Vagina (tissue), 2 donors: ENCODE data around the gene LAT. TPM values are rescaled to one million over a fixed set of nuclear protein-coding genes. Genes with fewer than 3 reads are reported as not detected.
"Not testable (repeated sequence)": the region's sequence is repeated elsewhere in the genome, so short reads cannot be mapped to it uniquely, and the experiment has no call there.

ENCODE experiments used
- DNase-seq, 2 donors: peaks; one replicate each; pipeline ENCODE4 v3.0.0-alpha.2; 2017; ENCODE audit errors: extremely low spot score in 2 of 2
- H3K27ac ChIP-seq: fragments of 200-600 bp; sonication (generic); one replicate; pipeline ENCODE4 v1.5.1; 2019
- H3K27me3 ChIP-seq: fragments of 200-600 bp; sonication (generic); one replicate; pipeline ENCODE4 v1.5.1; 2019
- H3K36me3 ChIP-seq, 2 donors: fragments of 200-600 bp; sonication (generic); one replicate each; pipeline ENCODE4 v1.5.1; 2017 to 2019
- H3K4me1 ChIP-seq: fragments of 200-600 bp; sonication (generic); one replicate; pipeline ENCODE4 v1.5.1; 2019
- H3K4me3 ChIP-seq, 2 donors: fragments of 200-600 bp; sonication (generic); 1 replicate in 1 of 2; 2 replicates in 1 of 2; pipeline ENCODE4 v1.5.1; 2016 to 2019
- H3K9me3 ChIP-seq: fragments of 200-600 bp; sonication (generic); one replicate; pipeline ENCODE4 v1.5.1; 2019
- POLR2A ChIP-seq, 2 donors: fragments of 450-650 bp; IDR thresholded peaks; one replicate each; pipeline ENCODE4 v1.6.1; 2017; ENCODE audit warnings: antibody characterized with exemption in 2 of 2, mild to moderate bottlenecking in 2 of 2, moderate library complexity in 2 of 2
- POLR2AphosphoS5 ChIP-seq, 2 donors: sonication (generic); formaldehyde crosslinking; IDR thresholded peaks; one replicate each; pipeline ENCODE4 v1.9.0; 2017; ENCODE audit warnings: antibody characterized with exemption in 2 of 2, mild to moderate bottlenecking in 2 of 2, low read depth in 1 of 2; ENCODE audit not compliant: insufficient read depth in 1 of 2
- intact Hi-C: fragments of 100-400 bp; cut with DNase I; formaldehyde crosslinking; loops from one replicate; pipeline ENCODE4 v1.15.1; 2023
- total RNA-seq: library from RNA; depleted of rRNA; stranded (reverse); fragments of >200 nt; gene quantifications from one replicate; pipeline ENCODE4 v1.2.3, GENCODE V29; 2016
- TF ChIP-seq, protein P1 (sequence below), 3 experiments: fragments of 450-650 bp in 2 of 3; fragments of 200-600 bp in 1 of 3; sonication (generic) in 1 of 3; IDR thresholded peaks; one replicate each; pipeline ENCODE4 v1.5.1; 2017 to 2019; ENCODE audit warnings: antibody characterized with exemption in 3 of 3, mild to moderate bottlenecking in 2 of 3, moderate library complexity in 2 of 3

The LAT gene
- total RNA-seq, 1 donor from 2014 or later, result 4.7 TPM

DNA sequence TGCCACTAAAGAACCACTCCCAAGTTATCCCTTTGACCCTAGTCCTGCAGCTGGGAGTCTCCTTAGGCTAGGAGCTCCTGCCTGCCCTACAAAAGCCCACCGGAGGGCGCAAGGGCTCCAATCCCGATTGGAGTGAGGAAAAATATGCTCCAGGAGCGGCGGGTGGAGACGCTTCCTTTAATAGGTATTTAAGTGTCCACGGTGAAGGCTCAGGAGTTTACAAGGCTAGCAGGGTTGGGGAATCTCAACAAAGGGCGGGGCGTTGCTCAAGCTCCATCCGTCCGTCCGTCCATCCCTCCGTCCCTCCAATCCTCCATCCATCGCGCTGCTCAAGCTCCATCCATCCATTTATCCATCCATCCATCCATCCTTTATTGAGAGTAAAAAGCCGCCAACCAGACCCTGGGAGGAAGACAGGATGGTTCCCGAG lies 10.8 kb upstream of the LAT start:
- no peak for DNase-seq
- H3K4me1 ChIP-seq, result peaks cover 28% of the 10 kb centered on the region
- no peaks in the 10 kb centered on the region for H3K27me3 ChIP-seq
- no peaks in the 10 kb centered on the region for H3K9me3 ChIP-seq
- H3K36me3 ChIP-seq, result peaks cover 0 to 9% of the 10 kb centered on the region in 2 donors
- intact Hi-C loops, result no loop called here
- H3K4me3 ChIP-seq, result peak overlapping the region; percentile 81 to 82
- TF ChIP-seq, protein P1, sequence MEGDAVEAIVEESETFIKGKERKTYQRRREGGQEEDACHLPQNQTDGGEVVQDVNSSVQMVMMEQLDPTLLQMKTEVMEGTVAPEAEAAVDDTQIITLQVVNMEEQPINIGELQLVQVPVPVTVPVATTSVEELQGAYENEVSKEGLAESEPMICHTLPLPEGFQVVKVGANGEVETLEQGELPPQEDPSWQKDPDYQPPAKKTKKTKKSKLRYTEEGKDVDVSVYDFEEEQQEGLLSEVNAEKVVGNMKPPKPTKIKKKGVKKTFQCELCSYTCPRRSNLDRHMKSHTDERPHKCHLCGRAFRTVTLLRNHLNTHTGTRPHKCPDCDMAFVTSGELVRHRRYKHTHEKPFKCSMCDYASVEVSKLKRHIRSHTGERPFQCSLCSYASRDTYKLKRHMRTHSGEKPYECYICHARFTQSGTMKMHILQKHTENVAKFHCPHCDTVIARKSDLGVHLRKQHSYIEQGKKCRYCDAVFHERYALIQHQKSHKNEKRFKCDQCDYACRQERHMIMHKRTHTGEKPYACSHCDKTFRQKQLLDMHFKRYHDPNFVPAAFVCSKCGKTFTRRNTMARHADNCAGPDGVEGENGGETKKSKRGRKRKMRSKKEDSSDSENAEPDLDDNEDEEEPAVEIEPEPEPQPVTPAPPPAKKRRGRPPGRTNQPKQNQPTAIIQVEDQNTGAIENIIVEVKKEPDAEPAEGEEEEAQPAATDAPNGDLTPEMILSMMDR (IDR thresholded peaks at IDR 0.05), result peak in 1 of 3 experiments; percentile 38
- TF ChIP-seq POLR2A (IDR thresholded peaks at IDR 0.05), result no peak
- peak overlapping the region; percentile 83 for H3K27ac ChIP-seq

DNA sequence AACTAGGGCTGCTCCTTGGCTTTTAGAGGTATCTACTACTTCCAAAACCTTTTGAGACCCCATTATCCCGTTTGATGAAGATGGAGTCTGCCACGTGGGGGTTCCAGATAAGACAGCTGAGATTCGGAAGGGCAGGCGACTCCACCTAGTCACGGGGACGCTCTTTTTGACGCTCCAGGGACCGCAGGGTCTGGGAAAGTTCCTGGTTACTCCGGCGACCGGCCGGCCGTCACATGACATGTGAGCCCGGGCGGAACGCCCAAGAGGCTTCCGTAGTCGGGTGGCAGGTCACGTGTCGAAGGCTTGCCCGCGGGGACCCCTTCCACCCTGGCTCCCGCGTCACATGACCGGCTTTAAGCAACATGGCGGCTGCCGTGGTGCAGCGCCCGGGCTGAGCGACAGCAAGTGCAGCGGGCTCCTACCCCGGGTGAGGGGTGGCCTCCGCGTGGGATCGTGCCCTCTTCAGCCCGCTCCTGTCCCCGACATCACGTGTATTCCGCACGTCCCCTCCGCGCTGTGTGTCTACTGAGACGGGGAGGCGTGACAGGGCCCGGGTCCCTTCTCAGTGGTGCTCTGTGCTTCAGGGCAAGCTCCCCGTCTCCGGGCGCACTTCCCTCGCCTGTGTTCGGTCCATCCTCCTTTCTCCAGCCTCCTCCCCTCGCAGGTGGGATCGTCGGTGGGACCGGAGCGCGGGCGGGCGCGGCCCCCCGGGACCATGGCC lies 10.3 kb upstream of the LAT start, which contains the start of gene SPNS1:
Gene SPNS1 (plus strand): TSS at position 342 of the 721 bp plus-strand sequence. CDS start 374 bp downstream, at position 716.
- peaks cover 0 to 11% of the 10 kb centered on the region in 2 donors for H3K36me3 ChIP-seq
- intact Hi-C loops, result no loop called here
- TF ChIP-seq, protein P1 (IDR thresholded peaks at IDR 0.05), result no peak
- peak; percentile 94 to 99 for TF ChIP-seq POLR2AphosphoS5 (IDR thresholded peaks at IDR 0.05; ENCODE audit: insufficient read depth in 1 of 2, low read depth in 1 of 2)

DNA sequence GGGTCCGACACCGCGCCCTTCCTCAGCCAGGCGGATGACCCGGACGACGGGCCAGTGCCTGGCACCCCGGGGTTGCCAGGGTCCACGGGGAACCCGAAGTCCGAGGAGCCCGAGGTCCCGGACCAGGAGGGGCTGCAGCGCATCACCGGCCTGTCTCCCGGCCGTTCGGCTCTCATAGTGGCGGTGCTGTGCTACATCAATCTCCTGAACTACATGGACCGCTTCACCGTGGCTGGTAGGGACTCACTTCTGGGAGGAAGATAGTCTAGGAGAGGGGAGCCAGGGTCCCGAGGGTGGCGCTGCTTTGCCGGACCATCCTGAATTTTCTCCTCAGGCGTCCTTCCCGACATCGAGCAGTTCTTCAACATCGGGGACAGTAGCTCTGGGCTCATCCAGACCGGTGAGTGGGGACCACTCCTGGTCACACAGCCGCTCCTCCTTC lies 9.7 kb upstream of the LAT start:
- H3K4me3 ChIP-seq, result peak overlapping the region; percentile 81 to 82
- H3K36me3 ChIP-seq, result peaks cover 0 to 11% of the 10 kb centered on the region in 2 donors
- H3K27me3 ChIP-seq, result no peaks in the 10 kb centered on the region
- intact Hi-C loops, result no loop called here
- TF ChIP-seq POLR2A (IDR thresholded peaks at IDR 0.05), result no peak
- TF ChIP-seq, protein P1 (IDR thresholded peaks at IDR 0.05), result no peak
- no peak for TF ChIP-seq POLR2AphosphoS5 (IDR thresholded peaks at IDR 0.05; ENCODE audit: insufficient read depth in 1 of 2, low read depth in 1 of 2)
- peak overlapping the region; percentile 83 for H3K27ac ChIP-seq
- H3K4me1 ChIP-seq, result peaks cover 28% of the 10 kb centered on the region
- no peaks in the 10 kb centered on the region for H3K9me3 ChIP-seq
- DNase-seq, result no peak

More for the DNA sequence above, 10.3 kb upstream of the LAT start, which contains the start of gene SPNS1:
- Histone ChIP-seq H3K4me1 (peaks cover 28% of the 10 kb centered on the region), H3K4me3 (peak within 1 kb of the TSS; percentile 81 to 82), H3K9me3 (no peaks in the 10 kb centered on the region), H3K27me3 (no peaks in the 10 kb centered on the region), H3K27ac (peak within 1 kb of the TSS; percentile 83)
- DNase-seq, result peak in 1 of 2 donors; percentile 97

DNA sequence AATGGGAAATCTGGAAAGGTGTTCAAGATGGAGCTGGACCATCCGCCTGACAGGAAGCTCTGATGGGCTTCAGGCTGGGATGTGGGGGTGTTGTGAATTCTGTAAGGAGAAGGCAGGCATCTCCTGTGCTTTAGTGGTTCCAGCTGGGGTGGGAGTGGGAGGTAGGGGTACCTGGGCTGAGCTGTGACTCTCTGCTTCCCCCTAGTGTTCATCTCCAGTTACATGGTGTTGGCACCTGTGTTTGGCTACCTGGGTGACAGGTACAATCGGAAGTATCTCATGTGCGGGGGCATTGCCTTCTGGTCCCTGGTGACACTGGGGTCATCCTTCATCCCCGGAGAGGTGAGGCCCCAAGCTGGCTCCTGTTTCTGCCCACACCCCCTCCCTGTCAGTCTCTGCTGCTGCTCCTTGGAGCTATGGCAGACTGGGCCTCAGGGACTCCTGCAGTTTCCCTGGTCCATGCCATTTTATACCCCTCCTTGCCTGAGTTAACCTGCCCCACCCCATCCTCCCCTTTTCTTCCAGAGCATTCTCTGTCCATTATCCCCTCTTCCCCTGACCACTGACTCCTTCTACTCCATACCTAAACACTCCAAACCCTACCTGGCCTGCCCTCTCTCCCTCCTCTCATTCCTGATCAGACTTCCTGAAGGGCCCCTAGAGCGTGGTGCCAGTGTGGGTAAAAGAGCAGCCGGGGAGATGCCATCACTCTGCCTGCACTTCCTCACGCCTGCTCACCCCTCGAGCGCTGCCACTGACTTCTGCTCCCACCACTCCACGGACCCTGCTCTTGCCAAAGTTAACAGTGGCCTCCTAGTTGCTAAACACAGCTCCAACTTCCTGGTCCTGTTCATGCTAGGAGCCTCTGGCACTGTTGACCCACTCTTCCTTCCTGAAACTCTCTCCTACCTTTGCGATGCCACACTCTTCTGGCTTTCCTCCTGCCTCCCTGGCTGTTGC lies 6.9 kb upstream of the LAT start:
- Histone ChIP-seq H3K4me1 (peaks cover 28% of the 10 kb centered on the region), H3K27ac (no peak overlapping the region), H3K4me3 (no peak overlapping the region), H3K36me3 (peaks cover 0 to 39% of the 10 kb centered on the region in 2 donors), H3K9me3 (no peaks in the 10 kb centered on the region), H3K27me3 (no peaks in the 10 kb centered on the region)
- intact Hi-C loops, result no loop called here
- DNase-seq, result no peak
- TF ChIP-seq, protein P1 (IDR thresholded peaks at IDR 0.05), result peak in 1 of 3 experiments; percentile 17
- no peak for TF ChIP-seq POLR2A (IDR thresholded peaks at IDR 0.05)
- TF ChIP-seq POLR2AphosphoS5 (IDR thresholded peaks at IDR 0.05; ENCODE audit: insufficient read depth in 1 of 2, low read depth in 1 of 2), result no peak

DNA sequence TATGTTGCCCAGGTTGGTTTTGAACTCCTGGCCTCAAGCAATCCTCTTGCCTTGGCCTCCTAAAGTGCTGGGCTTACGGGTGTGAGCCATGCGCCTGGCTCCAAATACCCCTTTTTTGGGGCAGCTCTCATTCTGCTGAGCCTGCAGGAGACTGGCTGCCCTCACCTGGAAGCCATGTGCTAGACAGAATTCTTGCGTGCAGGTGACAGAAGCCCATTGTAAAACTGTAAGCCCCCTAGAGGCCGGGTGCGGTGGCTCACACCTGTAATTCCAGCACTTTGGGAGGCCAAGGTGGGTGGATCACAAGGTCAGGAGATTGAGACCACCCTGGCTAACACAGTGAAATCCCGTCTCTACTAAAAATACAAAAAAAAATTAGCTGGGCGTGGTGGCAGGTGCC lies 4.5 kb upstream of the LAT start:
- H3K4me3 ChIP-seq, intact Hi-C loops, H3K27me3 ChIP-seq, H3K27ac ChIP-seq, H3K9me3 ChIP-seq, DNase-seq: not testable (repeated sequence)
- H3K36me3 ChIP-seq, result peaks cover 0 to 51% of the 10 kb centered on the region in 2 donors
- H3K4me1 ChIP-seq, result peaks cover 14% of the 10 kb centered on the region
